SK-N-MC (cell line): ENCODE measurements around the gene RHBG.

Experiments
- EZH2 ChIP-seq: fragments of 200-600 bp; sonication (generic); IDR thresholded peaks from one replicate; pipeline ENCODE4 v1.6.1; 2017; ENCODE audit warnings: antibody characterized with exemption
- FOXP2 ChIP-seq: optimal IDR thresholded peaks from 2 replicates; pipeline ENCODE3; 2011; ENCODE audit warnings: mild to moderate bottlenecking, moderate library complexity; ENCODE audit not compliant: insufficient read depth; ENCODE audit errors: extremely low read length, control extremely low read depth
- POLR2AphosphoS5 ChIP-seq: IDR thresholded peaks from 2 replicates; pipeline ENCODE4 v1.6.1; 2012; ENCODE audit warnings: mild to moderate bottlenecking, low read depth, low read length, borderline replicate concordance

- TF ChIP-seq POLR2AphosphoS5 = no peak
- no peak for TF ChIP-seq EZH2
- TF ChIP-seq FOXP2 = no peak
Observed at GRCh38 chr1:156393095-156393494, 24.1 kb downstream of the RHBG start.
